HepG2 (cell line): ENCODE results near the gene CEBPZOS. TPM values are rescaled to one million over a fixed set of nuclear protein-coding genes. Genes with fewer than 3 reads are reported as not detected.

Source experiments
- ADNP ChIP-seq: sonication (generic); formaldehyde crosslinking; IDR thresholded peaks from 2 replicates; pipeline ENCODE4 v1.4.0; 2020; ENCODE audit warnings: missing genetic modification reagents
- ATAD3A ChIP-seq: sonication (generic); formaldehyde crosslinking; IDR thresholded peaks from 2 replicates; pipeline ENCODE4 v1.4.0; 2020; ENCODE audit warnings: missing genetic modification reagents
- DNMT1 ChIP-seq: sonication (generic); formaldehyde crosslinking; IDR thresholded peaks from 2 replicates; pipeline ENCODE4 v1.5.1; 2020; ENCODE audit warnings: mild to moderate bottlenecking, missing genetic modification reagents
- DNMT3B ChIP-seq: conservative IDR thresholded peaks from 2 replicates; pipeline ENCODE4 v1.6.1; 2016; ENCODE audit warnings: missing biosample characterization, control low read depth
- GATAD1 ChIP-seq: IDR thresholded peaks from 2 replicates; pipeline ENCODE4 v1.6.1; 2016; ENCODE audit warnings: missing genetic modification reagents, missing compliant biosample characterization
- KDM5B ChIP-seq: sonication (generic); formaldehyde crosslinking; IDR thresholded peaks from 2 replicates; pipeline ENCODE4 v1.4.0; 2020; ENCODE audit warnings: missing genetic modification reagents, mild to moderate bottlenecking, borderline replicate concordance
- KLF6 ChIP-seq: IDR thresholded peaks from 2 replicates; pipeline ENCODE4 v1.8.0; 2016; ENCODE audit warnings: missing biosample characterization, missing genetic modification reagents
- LCORL ChIP-seq, 2 experiments: fragments of 450-650 bp in 1 of 2; sonication (generic) in 1 of 2; formaldehyde crosslinking in 1 of 2; IDR thresholded peaks; 2 replicates each; pipeline versions ENCODE4 v1.5.0 to v1.6.1; 2017 to 2020; ENCODE audit warnings: antibody characterized with exemption in 1 of 2, missing genetic modification reagents in 1 of 2
- MEIS1 ChIP-seq: sonication (generic); formaldehyde crosslinking; IDR thresholded peaks from 2 replicates; pipeline ENCODE4 v1.9.0; 2021; ENCODE audit warnings: mild to moderate bottlenecking, missing genetic modification reagents, moderate library complexity, borderline replicate concordance
- PPARG ChIP-seq: conservative IDR thresholded peaks from 2 replicates; pipeline ENCODE4 v1.6.1; 2016; ENCODE audit warnings: missing biosample characterization, missing genetic modification reagents
- SMAD9 ChIP-seq: sonication (generic); formaldehyde crosslinking; IDR thresholded peaks from 2 replicates; pipeline ENCODE4 v1.5.1; 2020; ENCODE audit warnings: mild to moderate bottlenecking, missing genetic modification reagents
- ZFY ChIP-seq: sonication (generic); formaldehyde crosslinking; IDR thresholded peaks from 2 replicates; pipeline ENCODE4 v1.4.0; 2020; ENCODE audit warnings: missing genetic modification reagents
- ZNF713 ChIP-seq: sonication (generic); formaldehyde crosslinking; IDR thresholded peaks from 2 replicates; pipeline ENCODE4 v1.4.0; 2020; ENCODE audit warnings: mild to moderate bottlenecking, missing genetic modification reagents
- ZSCAN20 ChIP-seq: sonication (generic); formaldehyde crosslinking; IDR thresholded peaks from 2 replicates; pipeline ENCODE4 v1.4.0; 2020; ENCODE audit warnings: missing genetic modification reagents, mild to moderate bottlenecking, borderline replicate concordance
- polyA plus RNA-seq, 8 experiments: library from polyadenylated mRNA; depleted of rRNA in 3 of 8; stranded (reverse) in 7 of 8; unstranded in 1 of 8; fragments of >200 nt; fragmentation: Illumina TruSeq in 4 of 8; extraction: Trizol in 4 of 8; gene quantifications; 2 replicates each; pipeline versions ENCODE4 v1.2.1 to v1.2.3, GENCODE V29; 2011 to 2016; ENCODE audit warnings: low read depth in 4 of 8, missing spikeins in 1 of 8, mixed read lengths in 1 of 8; ENCODE audit not compliant: insufficient read depth in 1 of 8
- total RNA-seq, 5 experiments: library from RNA; depleted of rRNA; stranded (reverse); fragments of >200 nt; fragmentation: Illumina TruSeq; extraction: Trizol; gene quantifications; 2 replicates each; pipeline ENCODE4 v1.2.3, GENCODE V29; 2016; ENCODE audit warnings: low read depth in 1 of 5
- TF ChIP-seq, protein P1 (sequence below): sonication (generic); formaldehyde crosslinking; IDR thresholded peaks from 2 replicates; pipeline ENCODE4 v1.9.0; 2021; ENCODE audit warnings: missing genetic modification reagents, borderline replicate concordance
- TF ChIP-seq, protein P2 (sequence below): IDR thresholded peaks from 2 replicates; pipeline ENCODE4 v1.6.1; 2016; ENCODE audit warnings: control low read depth
- TF ChIP-seq, protein P3 (sequence below): sonication (generic); formaldehyde crosslinking; IDR thresholded peaks from one replicate; pipeline ENCODE4 v1.5.1; 2020; ENCODE audit warnings: mild to moderate bottlenecking, missing genetic modification reagents; ENCODE audit errors: not compliant biosample characterization

CEBPZOS gene
- total and polyA plus RNA-seq, 2 of the 13 experiments (the other 11 are each of a cell fraction or from before 2014, with no cell fraction given): 18.6 to 44.7 TPM

DNA sequence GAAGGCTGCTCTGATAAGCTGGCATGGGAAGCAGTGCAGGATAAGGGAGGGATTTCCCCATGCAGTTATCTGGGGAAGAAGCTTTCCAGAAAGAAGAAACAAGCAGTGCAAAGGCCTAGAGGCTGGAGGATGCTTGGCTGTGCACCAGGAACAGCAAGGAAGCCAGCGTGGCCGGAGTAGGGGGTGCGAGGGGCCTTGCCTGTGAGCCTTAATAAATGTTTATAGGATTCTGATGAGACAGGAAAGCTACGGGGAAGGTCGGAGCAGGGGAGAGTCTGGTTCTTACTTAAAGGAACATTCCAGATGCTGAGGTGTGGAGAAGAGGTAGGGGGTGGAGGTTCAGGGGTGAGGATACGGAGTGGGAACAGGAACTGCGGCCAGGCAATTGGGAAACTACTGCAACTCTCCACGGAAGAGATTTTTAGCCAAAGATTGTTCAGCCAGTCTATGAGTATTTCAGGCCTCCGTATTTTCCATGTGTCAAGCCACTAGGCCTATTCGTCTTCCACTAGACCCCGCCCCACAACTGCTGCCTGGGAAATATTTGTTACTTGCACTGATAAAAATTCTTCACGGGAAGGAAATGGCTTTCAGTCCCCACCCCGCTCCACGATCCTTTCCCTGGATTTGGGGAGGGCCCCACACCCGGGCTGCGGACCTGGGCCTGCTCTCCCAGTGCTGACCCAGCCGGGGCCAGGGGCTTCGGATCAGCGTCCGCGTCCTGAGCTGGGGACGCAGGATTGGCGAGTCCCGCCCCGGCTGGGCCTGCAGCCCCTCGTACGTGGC is 40.0 kb upstream of the CEBPZOS start (continued):
- TF ChIP-seq, protein P1, sequence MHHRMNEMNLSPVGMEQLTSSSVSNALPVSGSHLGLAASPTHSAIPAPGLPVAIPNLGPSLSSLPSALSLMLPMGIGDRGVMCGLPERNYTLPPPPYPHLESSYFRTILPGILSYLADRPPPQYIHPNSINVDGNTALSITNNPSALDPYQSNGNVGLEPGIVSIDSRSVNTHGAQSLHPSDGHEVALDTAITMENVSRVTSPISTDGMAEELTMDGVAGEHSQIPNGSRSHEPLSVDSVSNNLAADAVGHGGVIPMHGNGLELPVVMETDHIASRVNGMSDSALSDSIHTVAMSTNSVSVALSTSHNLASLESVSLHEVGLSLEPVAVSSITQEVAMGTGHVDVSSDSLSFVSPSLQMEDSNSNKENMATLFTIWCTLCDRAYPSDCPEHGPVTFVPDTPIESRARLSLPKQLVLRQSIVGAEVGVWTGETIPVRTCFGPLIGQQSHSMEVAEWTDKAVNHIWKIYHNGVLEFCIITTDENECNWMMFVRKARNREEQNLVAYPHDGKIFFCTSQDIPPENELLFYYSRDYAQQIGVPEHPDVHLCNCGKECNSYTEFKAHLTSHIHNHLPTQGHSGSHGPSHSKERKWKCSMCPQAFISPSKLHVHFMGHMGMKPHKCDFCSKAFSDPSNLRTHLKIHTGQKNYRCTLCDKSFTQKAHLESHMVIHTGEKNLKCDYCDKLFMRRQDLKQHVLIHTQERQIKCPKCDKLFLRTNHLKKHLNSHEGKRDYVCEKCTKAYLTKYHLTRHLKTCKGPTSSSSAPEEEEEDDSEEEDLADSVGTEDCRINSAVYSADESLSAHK: no peak
- no peak for TF ChIP-seq ADNP (CRISPR knock-in tag)
- TF ChIP-seq ZSCAN20 (CRISPR knock-in tag): no peak
- no peak for TF ChIP-seq SMAD9 (CRISPR knock-in tag)
- no peak for TF ChIP-seq MEIS1 (CRISPR knock-in tag)
- no peak for TF ChIP-seq PPARG (CRISPR knock-in tag)
- peak; percentile 23; the same call in 1 of the 2 replicates for TF ChIP-seq KLF6 (CRISPR knock-in tag)
- TF ChIP-seq, protein P2, sequence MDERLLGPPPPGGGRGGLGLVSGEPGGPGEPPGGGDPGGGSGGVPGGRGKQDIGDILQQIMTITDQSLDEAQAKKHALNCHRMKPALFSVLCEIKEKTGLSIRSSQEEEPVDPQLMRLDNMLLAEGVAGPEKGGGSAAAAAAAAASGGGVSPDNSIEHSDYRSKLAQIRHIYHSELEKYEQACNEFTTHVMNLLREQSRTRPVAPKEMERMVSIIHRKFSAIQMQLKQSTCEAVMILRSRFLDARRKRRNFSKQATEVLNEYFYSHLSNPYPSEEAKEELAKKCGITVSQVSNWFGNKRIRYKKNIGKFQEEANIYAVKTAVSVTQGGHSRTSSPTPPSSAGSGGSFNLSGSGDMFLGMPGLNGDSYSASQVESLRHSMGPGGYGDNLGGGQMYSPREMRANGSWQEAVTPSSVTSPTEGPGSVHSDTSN: no peak
- TF ChIP-seq KDM5B (CRISPR knock-in tag): 0 out of 2 replicates have a peak, but pooled peaks have one; percentile 26
- TF ChIP-seq ZNF713 (CRISPR knock-in tag): no peak
- TF ChIP-seq DNMT1: no peak
- no peak for TF ChIP-seq GATAD1
- 0 out of 2 replicates have a peak, but pooled peaks have one; percentile 21 for TF ChIP-seq LCORL (IDR thresholded peaks at IDR 0.05)
- TF ChIP-seq LCORL (CRISPR knock-in tag; IDR thresholded peaks at IDR 0.05): no peak
- TF ChIP-seq ZFY: peak; percentile 86
- no peak for TF ChIP-seq DNMT3B (CRISPR knock-in tag)
- no peak for TF ChIP-seq ATAD3A (CRISPR knock-in tag)
- TF ChIP-seq, protein P3, sequence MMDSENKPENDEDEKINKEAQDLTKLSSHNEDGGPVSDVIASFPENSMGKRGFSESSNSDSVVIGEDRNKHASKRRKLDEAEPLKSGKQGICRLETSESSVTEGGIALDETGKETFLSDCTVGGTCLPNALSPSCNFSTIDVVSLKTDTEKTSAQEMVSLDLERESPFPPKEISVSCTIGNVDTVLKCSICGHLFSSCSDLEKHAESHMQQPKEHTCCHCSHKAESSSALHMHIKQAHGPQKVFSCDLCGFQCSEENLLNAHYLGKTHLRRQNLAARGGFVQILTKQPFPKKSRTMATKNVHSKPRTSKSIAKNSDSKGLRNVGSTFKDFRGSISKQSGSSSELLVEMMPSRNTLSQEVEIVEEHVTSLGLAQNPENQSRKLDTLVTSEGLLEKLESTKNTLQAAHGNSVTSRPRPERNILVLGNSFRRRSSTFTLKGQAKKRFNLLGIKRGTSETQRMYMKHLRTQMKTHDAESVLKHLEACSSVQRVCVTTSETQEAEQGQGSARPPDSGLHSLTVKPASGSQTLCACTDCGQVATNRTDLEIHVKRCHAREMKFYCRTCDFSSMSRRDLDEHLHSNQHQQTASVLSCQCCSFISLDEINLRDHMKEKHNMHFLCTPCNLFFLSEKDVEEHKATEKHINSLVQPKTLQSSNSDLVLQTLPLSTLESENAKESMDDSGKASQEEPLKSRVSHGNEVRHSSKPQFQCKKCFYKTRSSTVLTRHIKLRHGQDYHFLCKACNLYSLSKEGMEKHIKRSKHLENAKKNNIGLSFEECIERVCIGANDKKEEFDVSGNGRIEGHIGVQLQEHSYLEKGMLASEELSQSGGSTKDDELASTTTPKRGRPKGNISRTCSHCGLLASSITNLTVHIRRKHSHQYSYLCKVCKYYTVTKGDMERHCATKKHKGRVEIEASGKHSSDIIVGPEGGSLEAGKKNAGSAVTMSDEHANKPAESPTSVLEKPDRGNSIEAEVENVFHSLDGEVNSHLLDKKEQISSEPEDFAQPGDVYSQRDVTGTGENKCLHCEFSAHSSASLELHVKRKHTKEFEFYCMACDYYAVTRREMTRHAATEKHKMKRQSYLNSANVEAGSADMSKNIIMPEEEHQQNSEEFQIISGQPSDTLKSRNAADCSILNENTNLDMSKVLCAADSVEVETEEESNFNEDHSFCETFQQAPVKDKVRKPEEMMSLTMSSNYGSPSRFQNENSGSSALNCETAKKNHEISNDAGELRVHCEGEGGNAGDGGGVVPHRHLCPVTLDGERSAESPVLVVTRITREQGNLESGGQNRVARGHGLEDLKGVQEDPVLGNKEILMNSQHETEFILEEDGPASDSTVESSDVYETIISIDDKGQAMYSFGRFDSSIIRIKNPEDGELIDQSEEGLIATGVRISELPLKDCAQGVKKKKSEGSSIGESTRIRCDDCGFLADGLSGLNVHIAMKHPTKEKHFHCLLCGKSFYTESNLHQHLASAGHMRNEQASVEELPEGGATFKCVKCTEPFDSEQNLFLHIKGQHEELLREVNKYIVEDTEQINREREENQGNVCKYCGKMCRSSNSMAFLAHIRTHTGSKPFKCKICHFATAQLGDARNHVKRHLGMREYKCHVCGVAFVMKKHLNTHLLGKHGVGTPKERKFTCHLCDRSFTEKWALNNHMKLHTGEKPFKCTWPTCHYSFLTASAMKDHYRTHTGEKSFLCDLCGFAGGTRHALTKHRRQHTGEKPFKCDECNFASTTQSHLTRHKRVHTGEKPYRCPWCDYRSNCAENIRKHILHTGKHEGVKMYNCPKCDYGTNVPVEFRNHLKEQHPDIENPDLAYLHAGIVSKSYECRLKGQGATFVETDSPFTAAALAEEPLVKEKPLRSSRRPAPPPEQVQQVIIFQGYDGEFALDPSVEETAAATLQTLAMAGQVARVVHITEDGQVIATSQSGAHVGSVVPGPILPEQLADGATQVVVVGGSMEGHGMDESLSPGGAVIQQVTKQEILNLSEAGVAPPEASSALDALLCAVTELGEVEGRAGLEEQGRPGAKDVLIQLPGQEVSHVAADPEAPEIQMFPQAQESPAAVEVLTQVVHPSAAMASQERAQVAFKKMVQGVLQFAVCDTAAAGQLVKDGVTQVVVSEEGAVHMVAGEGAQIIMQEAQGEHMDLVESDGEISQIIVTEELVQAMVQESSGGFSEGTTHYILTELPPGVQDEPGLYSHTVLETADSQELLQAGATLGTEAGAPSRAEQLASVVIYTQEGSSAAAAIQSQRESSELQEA (CRISPR knock-in tag): no peak
